ENCODE measurements around the gene DACT1. TPM values are rescaled to one million over a fixed set of nuclear protein-coding genes. Genes with fewer than 3 reads are reported as not detected.

The DACT1 gene
- total RNA-seq, 4 donors from 2014 or later, result 1.9 to 19.0 (median 3.6) TPM

DNA sequence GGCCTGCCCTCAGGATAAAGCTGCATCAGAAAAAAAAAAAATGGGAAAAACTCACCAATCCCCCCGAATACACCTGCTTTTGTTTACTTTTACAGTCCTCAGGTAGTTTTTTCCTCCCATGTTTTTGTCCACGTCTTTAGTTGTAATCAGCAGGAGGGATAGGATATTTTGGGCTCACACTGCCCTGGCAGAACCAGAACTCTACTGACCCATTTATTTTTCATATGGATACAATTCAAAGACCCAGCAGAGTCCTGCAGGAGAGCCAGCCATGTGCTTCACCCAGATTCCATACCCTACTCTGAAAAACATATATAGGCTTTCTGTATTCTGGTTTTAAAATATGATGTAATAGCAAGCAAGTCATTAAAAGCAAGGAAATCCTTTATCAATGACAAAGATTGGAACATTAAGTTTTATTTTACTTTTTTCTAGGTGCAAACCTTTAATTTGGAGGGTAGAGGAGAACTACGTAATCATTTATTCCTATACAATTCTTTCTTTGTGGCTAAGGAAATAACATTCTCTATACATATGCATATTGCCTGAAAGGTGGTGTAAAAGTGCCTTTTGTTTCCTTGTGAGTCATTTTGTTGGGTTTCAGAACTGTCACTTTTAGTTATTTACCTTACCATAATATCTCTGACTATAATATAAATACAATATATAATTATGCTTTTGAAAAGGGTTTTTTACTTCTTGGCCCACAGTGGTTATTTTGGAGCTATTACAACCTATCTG is 19.1 kb downstream of the DACT1 start:
- DNase-seq, result no peak
- TF ChIP-seq, protein P1, sequence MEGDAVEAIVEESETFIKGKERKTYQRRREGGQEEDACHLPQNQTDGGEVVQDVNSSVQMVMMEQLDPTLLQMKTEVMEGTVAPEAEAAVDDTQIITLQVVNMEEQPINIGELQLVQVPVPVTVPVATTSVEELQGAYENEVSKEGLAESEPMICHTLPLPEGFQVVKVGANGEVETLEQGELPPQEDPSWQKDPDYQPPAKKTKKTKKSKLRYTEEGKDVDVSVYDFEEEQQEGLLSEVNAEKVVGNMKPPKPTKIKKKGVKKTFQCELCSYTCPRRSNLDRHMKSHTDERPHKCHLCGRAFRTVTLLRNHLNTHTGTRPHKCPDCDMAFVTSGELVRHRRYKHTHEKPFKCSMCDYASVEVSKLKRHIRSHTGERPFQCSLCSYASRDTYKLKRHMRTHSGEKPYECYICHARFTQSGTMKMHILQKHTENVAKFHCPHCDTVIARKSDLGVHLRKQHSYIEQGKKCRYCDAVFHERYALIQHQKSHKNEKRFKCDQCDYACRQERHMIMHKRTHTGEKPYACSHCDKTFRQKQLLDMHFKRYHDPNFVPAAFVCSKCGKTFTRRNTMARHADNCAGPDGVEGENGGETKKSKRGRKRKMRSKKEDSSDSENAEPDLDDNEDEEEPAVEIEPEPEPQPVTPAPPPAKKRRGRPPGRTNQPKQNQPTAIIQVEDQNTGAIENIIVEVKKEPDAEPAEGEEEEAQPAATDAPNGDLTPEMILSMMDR (IDR thresholded peaks at IDR 0.05), result no peak
- no peak for TF ChIP-seq POLR2A (IDR thresholded peaks at IDR 0.05)
- no peaks in the 10 kb centered on the region for H3K9me3 ChIP-seq

DNA sequence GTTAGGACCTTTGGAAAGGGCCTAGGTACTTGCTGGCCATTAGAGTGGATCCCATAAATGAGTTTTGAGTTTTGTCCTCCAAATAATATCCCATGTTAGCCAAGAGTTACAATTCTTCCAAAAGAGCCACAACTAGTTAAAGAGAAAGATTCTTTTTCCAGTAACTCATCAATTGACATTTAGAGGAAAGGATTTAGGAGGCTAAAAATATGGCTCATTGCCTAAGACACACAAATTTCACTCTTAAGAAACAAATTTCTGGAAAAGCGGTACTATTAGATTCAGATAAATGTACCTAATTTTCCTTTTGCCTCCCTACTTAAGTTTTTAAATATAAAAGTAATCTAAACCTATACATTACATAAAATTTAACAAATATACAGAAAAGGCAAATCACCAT is 21.3 kb downstream of the DACT1 start:
- DNase-seq, result no peak
- Histone ChIP-seq H3K4me3 (no peak overlapping the region), H3K4me1 (no peaks in the 10 kb centered on the region), H3K27ac (no peak overlapping the region), H3K36me3 (no peaks in the 10 kb centered on the region), H3K9me3 (no peaks in the 10 kb centered on the region), H3K27me3 (no peaks in the 10 kb centered on the region)
- no peak for TF ChIP-seq POLR2A (IDR thresholded peaks at IDR 0.05)
- TF ChIP-seq, protein P1 (IDR thresholded peaks at IDR 0.05), result no peak

More for the DNA sequence above, 19.1 kb downstream of the DACT1 start:
- Histone ChIP-seq H3K4me3 (no peak overlapping the region), H3K27ac (no peak overlapping the region), H3K27me3 (no peaks in the 10 kb centered on the region), H3K36me3 (no peaks in the 10 kb centered on the region), H3K4me1 (no peaks in the 10 kb centered on the region)

DNA sequence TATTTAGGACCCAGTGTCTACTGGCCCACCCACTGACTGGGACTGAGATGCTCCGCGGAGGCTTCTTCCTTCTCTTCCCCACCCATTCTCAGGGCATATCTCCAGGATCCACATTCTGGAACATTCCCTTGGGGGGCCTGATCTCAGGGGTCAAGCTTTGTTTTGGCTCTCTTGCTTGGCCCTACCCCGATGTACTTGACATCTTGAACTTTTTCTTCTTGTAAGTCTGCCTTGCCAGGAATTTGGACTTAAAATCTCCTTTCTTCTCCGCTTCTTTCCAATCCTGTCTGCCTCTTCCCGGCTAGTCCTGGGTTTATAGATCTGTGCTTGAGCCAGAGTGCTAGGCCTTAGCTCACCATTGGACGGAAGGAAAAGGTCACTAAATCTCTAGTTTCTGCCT is 22.1 kb downstream of the DACT1 start:
- Histone ChIP-seq H3K4me3 (no peak overlapping the region), H3K9me3 (no peaks in the 10 kb centered on the region), H3K4me1 (no peaks in the 10 kb centered on the region), H3K27me3 (no peaks in the 10 kb centered on the region), H3K27ac (no peak overlapping the region), H3K36me3 (no peaks in the 10 kb centered on the region)
- no peak for DNase-seq
- no peak for TF ChIP-seq POLR2A (IDR thresholded peaks at IDR 0.05)
- TF ChIP-seq, protein P1 (IDR thresholded peaks at IDR 0.05), result no peak

DNA sequence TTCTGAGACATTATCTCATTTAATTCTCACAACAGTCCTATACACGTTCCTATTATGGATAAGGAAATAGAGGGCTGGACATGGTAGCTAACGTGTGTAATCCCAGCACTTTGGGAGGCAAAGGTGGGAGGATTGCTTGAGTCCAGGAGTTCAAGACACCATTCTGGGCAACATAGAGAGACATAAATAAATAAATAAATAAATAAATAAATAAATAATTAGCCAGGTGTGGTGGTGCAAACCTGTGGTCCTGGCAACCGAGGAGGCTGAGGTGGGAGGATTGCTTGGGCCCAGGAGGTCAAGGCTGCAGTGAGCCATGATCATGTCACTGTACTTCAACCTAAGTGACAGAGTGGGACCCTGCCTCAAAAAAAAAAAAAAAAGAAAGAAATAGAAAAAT is 22.6 kb downstream of the DACT1 start:
- H3K4me1 ChIP-seq, result no peaks in the 10 kb centered on the region
- no peak overlapping the region for H3K4me3 ChIP-seq
- H3K36me3 ChIP-seq, result no peaks in the 10 kb centered on the region
- H3K27ac ChIP-seq, result no peak overlapping the region
- no peaks in the 10 kb centered on the region for H3K27me3 ChIP-seq
- TF ChIP-seq POLR2A (IDR thresholded peaks at IDR 0.05), result no peak
- TF ChIP-seq, protein P1 (IDR thresholded peaks at IDR 0.05), result no peak
- DNase-seq, result no peak
- H3K9me3 ChIP-seq, result no peaks in the 10 kb centered on the region

DNA sequence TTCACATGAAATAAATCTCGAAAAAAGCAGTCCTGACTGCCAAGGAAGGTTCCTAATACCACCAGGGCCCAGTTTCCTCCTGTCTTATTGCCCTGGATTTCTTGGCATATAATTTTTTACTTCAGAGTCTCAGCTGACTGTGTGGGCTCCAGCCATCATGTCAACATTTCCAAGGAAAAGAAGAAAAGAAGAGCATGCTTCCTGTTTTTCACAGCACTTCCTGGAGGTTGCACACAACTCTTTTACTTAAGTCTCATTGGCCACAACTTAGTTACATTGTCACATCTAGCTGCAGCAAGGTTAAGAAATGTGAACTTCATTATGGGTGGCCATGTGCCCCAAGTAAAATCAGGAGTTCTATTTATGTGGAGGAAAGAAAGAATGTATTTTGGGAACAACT is 24.3 kb downstream of the DACT1 start:
- Histone ChIP-seq H3K9me3 (no peaks in the 10 kb centered on the region), H3K4me1 (no peaks in the 10 kb centered on the region), H3K36me3 (no peaks in the 10 kb centered on the region), H3K27ac (no peak overlapping the region), H3K4me3 (no peak overlapping the region), H3K27me3 (no peaks in the 10 kb centered on the region)
- TF ChIP-seq, protein P1 (IDR thresholded peaks at IDR 0.05), result no peak
- no peak for TF ChIP-seq POLR2A (IDR thresholded peaks at IDR 0.05)
- no peak for DNase-seq
